Skeletal muscle tissue (tissue), 4 donors: ENCODE results near the gene PRIMA1. TPM values are rescaled to one million over a fixed set of nuclear protein-coding genes. Genes with fewer than 3 reads are reported as not detected.

Source experiments
- H3K27ac ChIP-seq: one replicate; pipeline ENCODE4 v1.7.0; 2013; ENCODE audit warnings: mild to moderate bottlenecking, low read depth, low read length, inconsistent platforms
- H3K27me3 ChIP-seq, 3 donors: one replicate each; pipeline ENCODE4 v1.7.0; 2013; ENCODE audit warnings: low read length in 3 of 3; ENCODE audit not compliant: control insufficient read depth in 3 of 3, insufficient read depth in 3 of 3
- H3K36me3 ChIP-seq, 3 donors: one replicate each; pipeline ENCODE4 v1.7.0; 2013; ENCODE audit warnings: low read length in 3 of 3; ENCODE audit not compliant: control insufficient read depth in 3 of 3, insufficient read depth in 3 of 3
- H3K4me1 ChIP-seq, 3 donors: one replicate each; pipeline ENCODE4 v1.7.0; 2013; ENCODE audit warnings: low read length in 3 of 3, mild to moderate bottlenecking in 3 of 3; ENCODE audit not compliant: control insufficient read depth in 3 of 3, insufficient read depth in 3 of 3
- H3K4me3 ChIP-seq, 3 donors: one replicate each; pipeline ENCODE4 v1.7.0; 2013; ENCODE audit warnings: low read length in 3 of 3
- H3K9ac ChIP-seq, 3 donors: one replicate each; pipeline ENCODE4 v1.7.0; 2013; ENCODE audit warnings: low read length in 3 of 3, mild to moderate bottlenecking in 3 of 3, moderate library complexity in 2 of 3, low read depth in 1 of 3
- H3K9me3 ChIP-seq, 3 donors: one replicate each; pipeline ENCODE4 v1.7.0; 2013; ENCODE audit warnings: low read length in 3 of 3; ENCODE audit not compliant: control insufficient read depth in 3 of 3
- total RNA-seq: library from RNA; depleted of rRNA; stranded (reverse); fragments of >200 nt; gene quantifications from one replicate; pipeline ENCODE4 v1.2.3, GENCODE V29; 2014
- donor health status: Osteomylitis.

Gene PRIMA1
- total RNA-seq, 1 donor from 2014 or later, result 0.52 TPM

- H3K9ac ChIP-seq, result no peak overlapping the region
- H3K4me3 ChIP-seq, result no peak overlapping the region
- no peak overlapping the region for H3K27ac ChIP-seq
- peaks cover 0 to 12% (median 0%) of the 10 kb centered on the region in 3 donors for H3K27me3 ChIP-seq
- no peaks in the 10 kb centered on the region for H3K36me3 ChIP-seq
- no peaks in the 10 kb centered on the region for H3K9me3 ChIP-seq
- H3K4me1 ChIP-seq, result no peaks in the 10 kb centered on the region
These were observed 54.0 kb downstream of the PRIMA1 start for GRCh38 chr14:93734086-93734822.

- Histone ChIP-seq H3K27me3 (peaks cover 0 to 12% (median 0%) of the 10 kb centered on the region in 3 donors), H3K27ac (no peak overlapping the region), H3K4me3 (no peak overlapping the region), H3K9me3 (no peaks in the 10 kb centered on the region), H3K4me1 (no peaks in the 10 kb centered on the region), H3K9ac (no peak overlapping the region), H3K36me3 (no peaks in the 10 kb centered on the region)
These were observed 54.7 kb downstream of the PRIMA1 start for GRCh38 chr14:93733631-93734030.

GRCh38 chr14:93733231-93733630 is 55.1 kb downstream of the PRIMA1 start:
- H3K27me3 ChIP-seq, result peaks cover 0 to 10% (median 0%) of the 10 kb centered on the region in 3 donors
- no peak overlapping the region for H3K27ac ChIP-seq
- no peaks in the 10 kb centered on the region for H3K9me3 ChIP-seq
- H3K4me1 ChIP-seq, result no peaks in the 10 kb centered on the region
- H3K4me3 ChIP-seq, result no peak overlapping the region
- H3K36me3 ChIP-seq, result no peaks in the 10 kb centered on the region
- no peak overlapping the region for H3K9ac ChIP-seq

GRCh38 chr14:93732524-93732923 is 55.8 kb downstream of the PRIMA1 start:
- no peaks in the 10 kb centered on the region for H3K9me3 ChIP-seq
- no peaks in the 10 kb centered on the region for H3K36me3 ChIP-seq
- no peak overlapping the region for H3K27ac ChIP-seq
- no peak overlapping the region for H3K4me3 ChIP-seq
- H3K4me1 ChIP-seq, result no peaks in the 10 kb centered on the region
- peaks cover 0 to 9% (median 0%) of the 10 kb centered on the region in 3 donors for H3K27me3 ChIP-seq
- H3K9ac ChIP-seq, result no peak overlapping the region

DNA sequence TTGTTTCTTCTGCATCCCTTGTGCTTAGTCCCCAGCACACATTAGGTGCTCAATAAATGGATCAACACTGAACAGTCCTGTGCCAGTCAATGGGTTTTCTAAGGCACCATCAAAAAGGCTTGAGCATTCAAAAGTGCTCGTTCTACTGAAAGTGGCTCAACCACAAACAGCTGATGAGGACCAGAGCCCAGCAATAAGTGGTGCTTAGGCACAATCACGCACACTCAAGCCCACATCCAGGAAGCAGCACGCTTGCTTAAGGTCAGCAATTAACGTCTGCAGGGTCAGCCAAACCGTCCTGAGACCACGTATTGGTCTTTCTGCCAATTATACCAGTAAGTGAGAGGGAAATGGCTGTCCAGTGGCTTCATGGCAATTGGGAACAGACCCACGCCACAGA is 56.5 kb downstream of the PRIMA1 start:
- Histone ChIP-seq H3K27ac (no peak overlapping the region), H3K36me3 (no peaks in the 10 kb centered on the region), H3K9ac (no peak overlapping the region), H3K27me3 (peaks cover 0 to 9% (median 0%) of the 10 kb centered on the region in 3 donors), H3K9me3 (no peaks in the 10 kb centered on the region), H3K4me1 (no peaks in the 10 kb centered on the region), H3K4me3 (no peak overlapping the region)

DNA sequence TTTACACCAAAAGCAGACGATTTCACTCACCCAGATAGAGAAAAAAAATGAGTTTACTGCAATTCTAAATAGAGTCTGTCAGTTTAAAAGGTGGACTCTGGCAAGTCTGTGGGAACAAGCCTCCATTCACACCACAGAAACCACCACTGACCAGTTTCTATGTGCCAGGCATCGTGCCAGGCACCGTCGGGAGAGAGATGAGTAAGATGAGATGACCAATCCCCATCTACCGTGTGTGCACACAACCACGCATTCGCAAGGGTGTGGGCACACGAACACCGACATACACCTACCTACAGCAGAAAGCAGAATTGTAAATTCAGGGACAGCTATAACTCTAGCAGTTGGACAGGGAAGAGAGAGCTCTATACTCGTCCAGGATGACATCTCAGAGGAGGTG is 58.3 kb downstream of the PRIMA1 start:
- Histone ChIP-seq H3K4me1 (no peaks in the 10 kb centered on the region), H3K9ac (no peak overlapping the region), H3K4me3 (no peak overlapping the region), H3K36me3 (no peaks in the 10 kb centered on the region), H3K27ac (no peak overlapping the region), H3K27me3 (peaks cover 0 to 9% (median 0%) of the 10 kb centered on the region in 3 donors), H3K9me3 (no peaks in the 10 kb centered on the region)

DNA sequence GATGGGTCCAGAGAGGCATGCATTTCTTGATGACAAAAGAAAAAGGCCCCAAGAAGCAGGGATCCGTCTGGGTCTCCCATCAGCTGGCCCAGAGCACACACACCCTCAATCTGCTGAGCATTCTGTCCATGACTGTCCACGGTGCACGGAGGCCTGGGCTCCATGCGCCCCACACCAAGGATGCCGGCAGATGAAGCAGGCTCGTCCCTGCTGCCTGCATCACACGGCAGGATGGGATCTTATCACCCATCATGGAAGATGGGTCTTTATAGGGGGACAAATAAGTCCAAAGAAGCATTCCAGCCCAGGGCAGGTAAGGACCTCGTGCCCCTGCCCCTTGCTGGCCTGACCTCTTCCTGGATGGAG is 59.7 kb downstream of the PRIMA1 start:
- no peaks in the 10 kb centered on the region for H3K36me3 ChIP-seq
- H3K4me1 ChIP-seq, result no peaks in the 10 kb centered on the region
- no peaks in the 10 kb centered on the region for H3K9me3 ChIP-seq
- H3K4me3 ChIP-seq, result no peak overlapping the region
- H3K27ac ChIP-seq, result no peak overlapping the region
- H3K9ac ChIP-seq, result no peak overlapping the region
- H3K27me3 ChIP-seq, result peaks cover 0 to 9% (median 0%) of the 10 kb centered on the region in 3 donors

GRCh38 chr14:93727917-93728650 is 60.2 kb downstream of the PRIMA1 start:
- H3K4me1 ChIP-seq, result no peaks in the 10 kb centered on the region
- H3K4me3 ChIP-seq, result no peak overlapping the region
- H3K27me3 ChIP-seq, result peaks cover 0 to 9% (median 0%) of the 10 kb centered on the region in 3 donors
- H3K9me3 ChIP-seq, result no peaks in the 10 kb centered on the region
- no peak overlapping the region for H3K9ac ChIP-seq
- H3K36me3 ChIP-seq, result no peaks in the 10 kb centered on the region
- H3K27ac ChIP-seq, result no peak overlapping the region

GRCh38 chr14:93727039-93727740 is 61.1 kb downstream of the PRIMA1 start:
- H3K27ac ChIP-seq, result no peak overlapping the region
- peaks cover 0 to 9% (median 0%) of the 10 kb centered on the region in 3 donors for H3K27me3 ChIP-seq
- H3K9me3 ChIP-seq, result no peaks in the 10 kb centered on the region
- no peak overlapping the region for H3K9ac ChIP-seq
- H3K36me3 ChIP-seq, result no peaks in the 10 kb centered on the region
- no peaks in the 10 kb centered on the region for H3K4me1 ChIP-seq
- no peak overlapping the region for H3K4me3 ChIP-seq

GRCh38 chr14:93725993-93726392 is 62.3 kb downstream of the PRIMA1 start:
- Histone ChIP-seq H3K9me3 (no peaks in the 10 kb centered on the region), H3K4me3 (no peak overlapping the region), H3K27ac (no peak overlapping the region), H3K36me3 (no peaks in the 10 kb centered on the region), H3K4me1 (no peaks in the 10 kb centered on the region), H3K27me3 (peaks cover 0 to 7% (median 0%) of the 10 kb centered on the region in 3 donors), H3K9ac (no peak overlapping the region)
